ENCODE results near the gene HMGXB4.

DNA sequence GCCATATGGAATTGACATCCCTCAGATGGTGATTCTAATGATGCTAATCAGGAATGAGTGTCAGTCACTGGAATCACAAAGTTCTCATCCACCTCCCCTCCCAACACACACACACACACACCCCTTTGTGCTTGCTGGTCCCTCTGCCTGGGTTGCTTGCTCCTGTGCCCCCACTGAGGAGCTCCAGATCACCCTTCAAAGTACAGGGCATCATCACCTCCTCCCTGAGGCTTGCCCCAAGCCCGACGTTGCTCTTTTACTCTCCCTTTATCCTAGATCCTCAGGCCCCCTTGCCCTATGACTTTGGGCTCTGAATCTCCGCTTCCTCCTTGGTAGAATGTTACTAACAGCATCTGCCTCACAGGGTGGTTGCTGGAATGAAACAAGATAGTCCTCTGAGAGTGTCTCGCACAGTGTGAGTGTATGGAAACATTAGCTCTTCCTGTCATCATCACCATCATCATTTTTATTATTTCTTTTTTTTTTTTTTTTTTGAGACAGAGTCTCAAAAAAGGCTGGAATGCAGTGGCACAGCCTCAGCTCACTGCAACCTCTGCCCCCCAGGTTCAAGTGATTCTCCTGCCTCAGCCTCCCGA lies 45.8 kb downstream of the HMGXB4 start:
- no peak for TF ChIP-seq POLR2A (IDR thresholded peaks at IDR 0.05; ENCODE audit: extremely low read depth, insufficient read length)
- TF ChIP-seq, protein P1, sequence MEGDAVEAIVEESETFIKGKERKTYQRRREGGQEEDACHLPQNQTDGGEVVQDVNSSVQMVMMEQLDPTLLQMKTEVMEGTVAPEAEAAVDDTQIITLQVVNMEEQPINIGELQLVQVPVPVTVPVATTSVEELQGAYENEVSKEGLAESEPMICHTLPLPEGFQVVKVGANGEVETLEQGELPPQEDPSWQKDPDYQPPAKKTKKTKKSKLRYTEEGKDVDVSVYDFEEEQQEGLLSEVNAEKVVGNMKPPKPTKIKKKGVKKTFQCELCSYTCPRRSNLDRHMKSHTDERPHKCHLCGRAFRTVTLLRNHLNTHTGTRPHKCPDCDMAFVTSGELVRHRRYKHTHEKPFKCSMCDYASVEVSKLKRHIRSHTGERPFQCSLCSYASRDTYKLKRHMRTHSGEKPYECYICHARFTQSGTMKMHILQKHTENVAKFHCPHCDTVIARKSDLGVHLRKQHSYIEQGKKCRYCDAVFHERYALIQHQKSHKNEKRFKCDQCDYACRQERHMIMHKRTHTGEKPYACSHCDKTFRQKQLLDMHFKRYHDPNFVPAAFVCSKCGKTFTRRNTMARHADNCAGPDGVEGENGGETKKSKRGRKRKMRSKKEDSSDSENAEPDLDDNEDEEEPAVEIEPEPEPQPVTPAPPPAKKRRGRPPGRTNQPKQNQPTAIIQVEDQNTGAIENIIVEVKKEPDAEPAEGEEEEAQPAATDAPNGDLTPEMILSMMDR (IDR thresholded peaks at IDR 0.05; ENCODE audit: low read depth, low read length) = no peak

Data from NB4 (cell line).